ENCODE results near the gene RCSD1.

The RCSD1 gene

GRCh38 chr1:167621780-167622313 lies 8.2 kb upstream of the RCSD1 start:
- no peak for TF ChIP-seq EZH2 (IDR thresholded peaks at IDR 0.05; ENCODE audit: borderline replicate concordance, low read depth, low read length, severe bottlenecking)
- TF ChIP-seq CTCF (IDR thresholded peaks at IDR 0.05; ENCODE audit: borderline replicate concordance, extremely low read depth, low read length, poor library complexity, severe bottlenecking), result no peak
- H3K4me1 ChIP-seq (ENCODE audit: insufficient read depth, low read length), result peaks cover 98% of the 10 kb centered on the region
- peak overlapping the region; percentile 15 for H2AFZ ChIP-seq (ENCODE audit: low read depth, low read length)
- no peaks in the 10 kb centered on the region for H3K9me3 ChIP-seq (ENCODE audit: insufficient read depth, low read length, severe bottlenecking)
- H3K9ac ChIP-seq (ENCODE audit: low read depth, low read length), result peak overlapping the region; percentile 31
- H3K4me3 ChIP-seq (ENCODE audit: low read depth in 1 of 2, low read length in 2 of 2), result no peak overlapping the region
- H3K27me3 ChIP-seq (ENCODE audit: insufficient read depth, low read length, poor library complexity), result no peaks in the 10 kb centered on the region
- peak overlapping the region; percentile 25 for H3K4me2 ChIP-seq (ENCODE audit: insufficient read depth, low read length)
- H3K79me2 ChIP-seq (ENCODE audit: insufficient read depth, low read length), result no peaks in the 10 kb centered on the region; the same call in none of the 2 replicates
- no peaks in the 10 kb centered on the region for H4K20me1 ChIP-seq (ENCODE audit: insufficient read depth, low read length)
- ATAC-seq (ENCODE audit: insufficient read depth, low read depth), result no peak
- 0 out of 2 replicates have a peak, but pooled peaks cover 2% of the 10 kb centered on the region for H3K36me3 ChIP-seq (ENCODE audit: insufficient read depth, low read length)
- peak; percentile 46 for DNase-seq
- peak overlapping the region; percentile 98 for H3K27ac ChIP-seq (ENCODE audit: low read length)

- Histone ChIP-seq H3K79me2 (ENCODE audit: insufficient read depth, low read length) (peaks cover 5% of the 10 kb centered on the region), H3K4me1 (ENCODE audit: insufficient read depth, low read length) (peaks cover 98% of the 10 kb centered on the region), H3K27ac (ENCODE audit: low read length) (peak overlapping the region; percentile 54)
Observed at GRCh38 chr1:167623951-167624350, 6.1 kb upstream of the RCSD1 start.

GRCh38 chr1:167625040-167625823 lies 4.8 kb upstream of the RCSD1 start:
- H3K9me3 ChIP-seq (ENCODE audit: insufficient read depth, low read length, severe bottlenecking), result no peaks in the 10 kb centered on the region
- no peaks in the 10 kb centered on the region for H4K20me1 ChIP-seq (ENCODE audit: insufficient read depth, low read length)
- DNase-seq (no peak), ATAC-seq (ENCODE audit: insufficient read depth, low read depth) (no peak)
- no peak overlapping the region for H3K4me2 ChIP-seq (ENCODE audit: insufficient read depth, low read length)
- peaks cover 17% of the 10 kb centered on the region for H3K79me2 ChIP-seq (ENCODE audit: insufficient read depth, low read length)
- no peak overlapping the region for H3K9ac ChIP-seq (ENCODE audit: low read depth, low read length)
- no peak overlapping the region for H3K4me3 ChIP-seq (ENCODE audit: low read depth in 1 of 2, low read length in 2 of 2)
- peak overlapping the region; percentile 78 for H3K27ac ChIP-seq (ENCODE audit: low read length)
- no peaks in the 10 kb centered on the region for H3K27me3 ChIP-seq (ENCODE audit: insufficient read depth, low read length, poor library complexity)
- H3K4me1 ChIP-seq (ENCODE audit: insufficient read depth, low read length), result peaks cover 94% of the 10 kb centered on the region
- no peak for TF ChIP-seq EZH2 (IDR thresholded peaks at IDR 0.05; ENCODE audit: borderline replicate concordance, low read depth, low read length, severe bottlenecking)
- no peak overlapping the region for H2AFZ ChIP-seq (ENCODE audit: low read depth, low read length)
- peaks cover 4% of the 10 kb centered on the region; the same call in 1 of the 2 replicates for H3K36me3 ChIP-seq (ENCODE audit: insufficient read depth, low read length)

More at GRCh38 chr1:167623951-167624350, 6.1 kb upstream of the RCSD1 start:
- no peak overlapping the region for H3K4me3 ChIP-seq (ENCODE audit: low read depth in 1 of 2, low read length in 2 of 2)
- H3K9me3 ChIP-seq (ENCODE audit: insufficient read depth, low read length, severe bottlenecking), result no peaks in the 10 kb centered on the region
- H3K36me3 ChIP-seq (ENCODE audit: insufficient read depth, low read length), result peaks cover 2% of the 10 kb centered on the region; the same call in 1 of the 2 replicates
- H3K4me2 ChIP-seq (ENCODE audit: insufficient read depth, low read length), result no peak overlapping the region
- no peaks in the 10 kb centered on the region for H4K20me1 ChIP-seq (ENCODE audit: insufficient read depth, low read length)
- no peak for ATAC-seq (ENCODE audit: insufficient read depth, low read depth)
- no peak overlapping the region for H3K9ac ChIP-seq (ENCODE audit: low read depth, low read length)
- no peak for TF ChIP-seq CTCF (IDR thresholded peaks at IDR 0.05; ENCODE audit: borderline replicate concordance, extremely low read depth, low read length, poor library complexity, severe bottlenecking)
- TF ChIP-seq EZH2 (IDR thresholded peaks at IDR 0.05; ENCODE audit: borderline replicate concordance, low read depth, low read length, severe bottlenecking), result no peak
- no peak for DNase-seq
- no peaks in the 10 kb centered on the region for H3K27me3 ChIP-seq (ENCODE audit: insufficient read depth, low read length, poor library complexity)
- H2AFZ ChIP-seq (ENCODE audit: low read depth, low read length), result no peak overlapping the region

GRCh38 chr1:167627615-167627864 lies 2.5 kb upstream of the RCSD1 start:
- Histone ChIP-seq H3K4me3 (ENCODE audit: low read depth in 1 of 2, low read length in 2 of 2) (peak overlapping the region in 1 of 2 experiments; percentile 76; a peak in 2 of 4 replicates), H3K27ac (ENCODE audit: low read length) (peak overlapping the region; percentile 97), H3K79me2 (ENCODE audit: insufficient read depth, low read length) (peaks cover 41% of the 10 kb centered on the region), H3K4me2 (ENCODE audit: insufficient read depth, low read length) (peak overlapping the region; percentile 79), H4K20me1 (ENCODE audit: insufficient read depth, low read length) (peaks cover 9% of the 10 kb centered on the region), H2AFZ (ENCODE audit: low read depth, low read length) (no peak overlapping the region), H3K9me3 (ENCODE audit: insufficient read depth, low read length, severe bottlenecking) (no peaks in the 10 kb centered on the region), H3K36me3 (ENCODE audit: insufficient read depth, low read length) (peaks cover 25% of the 10 kb centered on the region), H3K9ac (ENCODE audit: low read depth, low read length) (peak overlapping the region; percentile 99), H3K27me3 (ENCODE audit: insufficient read depth, low read length, poor library complexity) (no peaks in the 10 kb centered on the region), H3K4me1 (ENCODE audit: insufficient read depth, low read length) (peaks cover 85% of the 10 kb centered on the region)
- ATAC-seq (ENCODE audit: insufficient read depth, low read depth) (peak; percentile 9), DNase-seq (no peak)
- TF ChIP-seq CTCF (IDR thresholded peaks at IDR 0.05; ENCODE audit: borderline replicate concordance, extremely low read depth, low read length, poor library complexity, severe bottlenecking), result no peak
- no peak for TF ChIP-seq EZH2 (IDR thresholded peaks at IDR 0.05; ENCODE audit: borderline replicate concordance, low read depth, low read length, severe bottlenecking)
